Ectodermal cell (in vitro differentiated cells): ENCODE results near the gene ADGRG2.
"Not testable (repeated sequence)": the region's sequence is repeated elsewhere in the genome, so short reads cannot be mapped to it uniquely, and the experiment has no call there.

Source experiments
- H3K27ac ChIP-seq: 2 replicates; pipeline ENCODE4 v1.7.0; 2013; ENCODE audit warnings: mild to moderate bottlenecking, low read depth, low read length; ENCODE audit not compliant: insufficient read depth, poor library complexity, severe bottlenecking
- H3K27me3 ChIP-seq: 2 replicates; pipeline ENCODE4 v1.7.0; 2013; ENCODE audit warnings: mild to moderate bottlenecking, low read length; ENCODE audit not compliant: insufficient read depth, control insufficient read depth, poor library complexity, severe bottlenecking
- H3K36me3 ChIP-seq: one replicate; pipeline ENCODE4 v1.7.0; 2013; ENCODE audit warnings: low read length; ENCODE audit not compliant: control insufficient read depth, insufficient read depth
- H3K4me1 ChIP-seq: one replicate; pipeline ENCODE4 v1.7.0; 2013; ENCODE audit warnings: low read length; ENCODE audit not compliant: control insufficient read depth, insufficient read depth
- H3K4me3 ChIP-seq: 2 replicates; pipeline ENCODE4 v1.7.0; 2013; ENCODE audit warnings: low read depth, low read length, control low read depth; ENCODE audit not compliant: insufficient read depth
- H3K9me3 ChIP-seq: 2 replicates; pipeline ENCODE4 v1.7.0; 2013; ENCODE audit warnings: mild to moderate bottlenecking, low read length, moderate library complexity; ENCODE audit not compliant: control insufficient read depth
- WGBS, 2 experiments: methylation state at CpG; one replicate each; pipeline ENCODE4 v1.1.7; 2013; ENCODE audit warnings: missing lambda C conversion rate in 2 of 2; 5-methylcytosine and 5-hydroxymethylcytosine counted together

The ADGRG2 gene

DNA sequence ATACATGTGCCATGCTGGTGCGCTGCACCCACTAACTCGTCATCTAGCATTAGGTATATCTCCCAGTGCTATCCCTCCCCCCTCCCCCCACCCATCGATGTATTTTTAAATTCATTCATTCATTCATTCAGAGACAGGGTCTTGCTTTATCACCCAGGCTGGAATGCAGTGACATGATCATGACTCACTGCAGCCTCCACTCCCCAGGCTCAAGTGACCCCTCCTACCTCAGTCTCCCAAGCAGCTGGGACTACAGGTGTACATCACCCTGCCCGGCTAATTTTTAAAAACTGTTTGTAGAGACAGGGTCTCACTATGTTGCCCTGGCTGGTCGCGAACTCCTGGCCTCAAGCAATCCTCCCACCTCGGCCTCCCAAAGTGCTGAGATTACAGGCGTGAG lies 105.7 kb downstream of the ADGRG2 start:
- not testable (repeated sequence) for H3K36me3 ChIP-seq, H3K4me1 ChIP-seq, H3K9me3 ChIP-seq, H3K27ac ChIP-seq, H3K27me3 ChIP-seq, H3K4me3 ChIP-seq
- 89 to 95% methylated on average over 5 to 7 of the region's 8 CpGs for WGBS, 2 experiments

DNA sequence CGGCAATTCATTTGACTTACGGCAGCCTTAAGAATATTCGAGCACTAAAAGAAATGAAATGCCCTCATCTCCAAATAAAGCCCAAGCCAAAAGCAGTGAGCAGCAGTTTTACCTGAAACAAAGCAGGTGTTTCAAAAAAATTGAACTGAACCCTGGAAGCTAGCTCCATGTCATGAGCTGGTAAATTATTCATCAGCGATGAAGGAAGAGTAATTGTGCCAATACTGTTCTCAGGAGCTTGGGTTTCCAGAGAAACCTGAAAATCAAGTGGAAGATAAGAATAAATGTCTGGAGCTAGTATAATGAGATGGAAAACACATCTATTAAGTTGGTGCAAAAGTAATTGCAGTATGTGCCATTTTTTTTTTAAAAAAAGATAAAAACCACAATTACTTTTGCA lies 114.4 kb downstream of the ADGRG2 start:
- 93 to 98% methylated on average over 4 of the region's 4 CpGs for WGBS, 2 experiments
- H3K9me3 ChIP-seq = no peaks in the 10 kb centered on the region
- H3K4me1 ChIP-seq = no peaks in the 10 kb centered on the region
- no peaks in the 10 kb centered on the region for H3K27me3 ChIP-seq
- no peak overlapping the region for H3K27ac ChIP-seq
- no peak overlapping the region for H3K4me3 ChIP-seq
- H3K36me3 ChIP-seq = no peaks in the 10 kb centered on the region

DNA sequence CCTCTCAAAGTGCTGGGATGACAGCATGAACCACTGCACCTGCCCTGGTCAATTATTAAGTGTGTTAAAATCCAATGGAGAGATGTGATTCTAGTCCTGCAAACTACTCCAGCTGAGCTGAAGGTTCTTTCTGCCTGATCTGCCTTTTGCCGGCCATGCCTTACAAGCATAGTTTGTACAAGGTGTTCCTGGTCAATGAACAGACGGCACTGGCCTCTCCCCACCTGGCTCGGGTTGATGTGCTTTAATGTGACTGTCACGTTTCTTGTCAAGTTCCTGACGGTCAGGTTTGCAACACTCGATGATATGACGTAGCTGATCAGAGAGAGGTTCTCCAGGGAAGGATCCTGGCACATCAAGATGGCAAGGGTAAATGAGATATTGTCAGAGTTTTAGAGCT lies 115.3 kb downstream of the ADGRG2 start:
- Histone ChIP-seq H3K27ac (no peak overlapping the region), H3K4me3 (no peak overlapping the region), H3K36me3 (no peaks in the 10 kb centered on the region), H3K4me1 (no peaks in the 10 kb centered on the region), H3K9me3 (no peaks in the 10 kb centered on the region), H3K27me3 (no peaks in the 10 kb centered on the region)
- WGBS, 2 experiments = 92 to 96% methylated on average over 7 of the region's 7 CpGs

DNA sequence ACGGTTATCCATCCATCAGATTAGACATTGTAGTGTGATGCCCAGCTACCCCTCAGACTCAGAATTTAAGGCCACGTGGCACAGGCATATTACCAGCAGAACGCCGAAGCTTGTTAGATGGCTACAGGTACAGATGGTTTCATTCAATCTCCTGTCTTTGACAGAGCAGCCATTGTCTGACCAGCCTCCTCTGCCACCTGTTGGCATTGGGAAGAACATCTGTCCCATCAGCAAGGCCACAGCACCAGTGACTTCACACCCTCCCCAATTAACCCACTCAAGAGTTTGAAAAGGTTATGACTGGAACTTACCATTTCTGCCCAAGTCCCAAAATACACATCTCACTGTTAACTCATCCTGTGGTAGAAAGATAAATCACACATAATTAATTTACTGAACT lies 116.4 kb downstream of the ADGRG2 start:
- Histone ChIP-seq H3K9me3 (no peaks in the 10 kb centered on the region), H3K4me3 (no peak overlapping the region), H3K4me1 (no peaks in the 10 kb centered on the region), H3K27ac (no peak overlapping the region), H3K36me3 (no peaks in the 10 kb centered on the region), H3K27me3 (no peaks in the 10 kb centered on the region)
- 90 to 95% methylated on average over 4 of the region's 4 CpGs for WGBS, 2 experiments

DNA sequence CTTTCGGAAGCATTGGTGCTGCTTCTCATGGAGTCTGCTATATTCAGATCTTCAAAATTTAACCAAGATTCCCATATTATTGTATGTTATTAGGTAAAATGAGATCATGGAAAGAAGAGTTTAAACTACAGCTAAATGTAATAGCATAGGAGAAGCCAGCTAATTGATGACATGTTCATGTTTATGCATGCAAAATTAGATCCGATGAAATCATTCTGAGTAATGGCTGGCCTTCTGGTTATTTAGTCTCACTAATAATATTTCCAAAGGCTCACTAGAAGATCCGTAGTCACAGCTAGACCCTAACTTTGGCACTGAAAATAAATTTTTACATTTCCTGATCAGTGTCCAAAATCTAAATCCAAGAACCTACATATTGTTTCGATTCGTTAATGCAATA lies 118.5 kb downstream of the ADGRG2 start:
- WGBS, 2 experiments = 94 to 97% methylated on average over 5 of the region's 5 CpGs
- H3K27me3 ChIP-seq = no peaks in the 10 kb centered on the region

DNA sequence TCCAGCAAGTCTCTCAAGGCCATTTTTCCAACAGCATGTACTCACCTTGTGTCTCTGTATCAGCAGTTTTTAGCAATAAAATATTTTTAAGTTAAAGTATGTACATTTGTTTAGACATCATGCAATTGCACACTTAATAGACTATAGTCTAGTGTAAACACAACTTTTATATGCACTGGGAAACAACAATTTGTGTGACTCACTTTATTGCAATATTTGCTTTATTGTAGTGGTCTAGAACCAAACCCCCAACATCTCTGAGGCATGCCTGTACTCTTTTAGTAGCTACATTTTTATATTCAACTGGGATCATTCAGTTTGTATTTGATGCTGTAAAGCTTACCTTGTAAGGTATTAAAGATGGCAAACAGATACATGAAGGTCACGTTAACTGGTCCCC lies 123.6 kb downstream of the ADGRG2 start:
- Histone ChIP-seq H3K27me3 (no peaks in the 10 kb centered on the region), H3K27ac (no peak overlapping the region), H3K36me3 (no peaks in the 10 kb centered on the region), H3K4me1 (no peaks in the 10 kb centered on the region), H3K4me3 (no peak overlapping the region), H3K9me3 (no peaks in the 10 kb centered on the region)
- 96 to 98% methylated on average over 1 of the region's 1 CpG for WGBS, 2 experiments

More for the DNA sequence above, 118.5 kb downstream of the ADGRG2 start:
- Histone ChIP-seq H3K27ac (no peak overlapping the region), H3K4me3 (no peak overlapping the region), H3K4me1 (no peaks in the 10 kb centered on the region), H3K9me3 (no peaks in the 10 kb centered on the region), H3K36me3 (no peaks in the 10 kb centered on the region)

DNA sequence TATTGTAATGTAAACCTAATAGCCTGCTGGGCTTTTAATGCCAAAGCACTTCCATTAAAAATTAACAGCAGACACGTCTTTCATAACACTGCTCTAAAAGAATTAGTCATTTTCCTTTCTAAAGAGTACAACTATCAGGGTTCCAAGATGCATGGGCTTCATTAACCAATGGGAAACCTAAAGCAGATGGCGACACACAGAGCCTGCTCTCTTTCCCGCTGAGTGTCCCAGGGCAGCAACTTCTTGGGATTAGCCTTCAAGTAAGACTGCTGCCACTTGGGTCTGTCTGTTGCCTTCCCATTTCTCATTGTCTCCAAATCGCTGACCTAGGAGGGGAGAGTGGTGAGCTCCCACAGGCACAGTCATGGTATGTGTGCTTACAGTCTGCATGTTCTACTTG lies 124.4 kb downstream of the ADGRG2 start:
- Histone ChIP-seq H3K27ac (no peak overlapping the region), H3K4me1 (no peaks in the 10 kb centered on the region), H3K4me3 (no peak overlapping the region), H3K36me3 (no peaks in the 10 kb centered on the region), H3K9me3 (no peaks in the 10 kb centered on the region), H3K27me3 (no peaks in the 10 kb centered on the region)
- 4 to 5% methylated on average over 4 of the region's 4 CpGs for WGBS, 2 experiments

DNA sequence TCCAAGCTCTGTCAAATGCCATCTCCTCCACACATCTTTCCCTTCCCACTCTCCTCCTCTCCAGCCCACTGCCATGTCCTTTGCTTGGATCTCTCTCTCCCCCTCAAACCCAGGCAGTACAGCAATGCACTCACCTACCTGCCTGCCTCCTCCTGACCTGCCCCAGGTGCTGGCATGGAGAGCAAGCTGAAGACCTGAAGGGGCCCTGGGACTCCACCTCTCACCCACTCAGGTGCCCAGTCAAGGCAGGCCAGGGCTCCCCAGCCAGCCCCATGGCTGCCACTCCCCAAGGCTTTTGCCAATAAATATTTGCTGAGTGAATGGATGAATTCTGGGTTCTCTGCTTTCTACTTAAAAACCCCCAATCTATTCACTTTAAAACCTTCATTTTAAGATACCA lies 125.7 kb downstream of the ADGRG2 start:
- Histone ChIP-seq H3K27ac (no peak overlapping the region), H3K9me3 (no peaks in the 10 kb centered on the region), H3K36me3 (no peaks in the 10 kb centered on the region), H3K4me1 (no peaks in the 10 kb centered on the region), H3K4me3 (no peak overlapping the region), H3K27me3 (no peaks in the 10 kb centered on the region)

DNA sequence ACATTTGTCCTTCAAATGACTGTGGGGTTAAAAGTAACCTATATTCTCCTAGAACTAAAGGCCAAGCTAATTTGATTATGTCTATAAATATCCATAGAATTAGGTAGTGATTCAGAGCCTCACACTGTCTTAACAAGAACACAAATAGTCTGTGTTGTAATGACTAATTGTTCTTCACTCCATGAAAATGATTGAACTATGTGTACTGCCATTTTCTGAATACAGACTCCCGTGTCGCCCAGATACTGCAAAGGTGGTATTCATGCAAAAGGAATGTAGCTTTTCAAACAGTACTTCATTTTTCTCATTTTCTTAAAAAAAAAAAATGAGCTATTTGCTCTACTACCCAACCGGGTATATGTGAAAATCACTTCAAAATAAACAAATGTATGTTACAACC lies 127.0 kb downstream of the ADGRG2 start:
- Histone ChIP-seq H3K27me3 (no peaks in the 10 kb centered on the region), H3K4me3 (no peak overlapping the region), H3K4me1 (no peaks in the 10 kb centered on the region), H3K27ac (no peak overlapping the region), H3K9me3 (no peaks in the 10 kb centered on the region), H3K36me3 (no peaks in the 10 kb centered on the region)
- 81 to 90% methylated on average over 2 to 3 of the region's 3 CpGs for WGBS, 2 experiments

DNA sequence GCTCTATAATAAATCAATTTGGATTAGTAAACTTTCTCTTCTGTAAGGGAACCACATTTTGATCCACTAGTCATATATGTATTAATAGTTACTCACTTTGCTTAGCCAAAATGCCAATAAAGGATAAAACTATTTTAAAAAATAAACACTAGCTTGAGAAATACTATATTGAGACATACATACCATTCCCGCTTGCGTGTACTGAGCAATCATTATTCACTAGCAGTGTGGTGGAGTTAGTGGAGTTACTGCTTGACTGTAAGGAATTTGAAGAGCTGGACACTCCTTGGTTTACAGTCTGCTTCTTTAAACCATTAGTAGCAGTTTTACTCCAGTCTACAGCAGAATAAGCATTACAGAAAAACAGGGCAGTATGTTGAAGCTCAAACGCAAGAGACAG lies 127.6 kb downstream of the ADGRG2 start:
- Histone ChIP-seq H3K36me3 (no peaks in the 10 kb centered on the region), H3K27ac (no peak overlapping the region), H3K4me1 (no peaks in the 10 kb centered on the region), H3K4me3 (no peak overlapping the region), H3K9me3 (no peaks in the 10 kb centered on the region), H3K27me3 (no peaks in the 10 kb centered on the region)
- WGBS, 2 experiments = 88 to 100% methylated on average over 1 of the region's 3 CpGs

DNA sequence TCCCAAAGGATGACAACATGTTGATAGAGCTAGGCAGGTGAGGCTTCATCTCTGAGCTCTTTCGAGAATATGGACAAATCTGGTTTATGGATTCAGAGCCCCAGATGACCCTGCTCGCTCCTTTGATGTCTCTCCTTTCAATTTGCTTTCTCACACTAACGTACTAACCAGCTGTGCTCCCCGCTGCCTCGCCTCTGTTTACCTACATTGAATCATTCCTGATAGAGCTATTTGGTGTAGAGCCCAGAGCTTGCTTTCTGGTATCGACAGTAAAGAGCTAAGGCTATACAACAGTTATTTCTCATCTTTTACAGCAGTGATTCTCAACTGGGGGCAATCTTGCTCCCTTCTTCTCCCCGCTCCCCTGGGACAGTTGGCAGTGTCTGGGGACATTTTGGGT lies 129.4 kb downstream of the ADGRG2 start:
- WGBS, 2 experiments = 94% methylated on average over 7 of the region's 7 CpGs
- no peaks in the 10 kb centered on the region for H3K27me3 ChIP-seq

More for the DNA sequence above, 129.4 kb downstream of the ADGRG2 start:
- Histone ChIP-seq H3K27ac (no peak overlapping the region), H3K36me3 (no peaks in the 10 kb centered on the region), H3K9me3 (no peaks in the 10 kb centered on the region), H3K4me1 (no peaks in the 10 kb centered on the region), H3K4me3 (no peak overlapping the region)
